ENCODE data around the gene IER3.
"Not testable (repeated sequence)": the region's sequence is repeated elsewhere in the genome, so short reads cannot be mapped to it uniquely, and the experiment has no call there.

IER3 gene

DNA sequence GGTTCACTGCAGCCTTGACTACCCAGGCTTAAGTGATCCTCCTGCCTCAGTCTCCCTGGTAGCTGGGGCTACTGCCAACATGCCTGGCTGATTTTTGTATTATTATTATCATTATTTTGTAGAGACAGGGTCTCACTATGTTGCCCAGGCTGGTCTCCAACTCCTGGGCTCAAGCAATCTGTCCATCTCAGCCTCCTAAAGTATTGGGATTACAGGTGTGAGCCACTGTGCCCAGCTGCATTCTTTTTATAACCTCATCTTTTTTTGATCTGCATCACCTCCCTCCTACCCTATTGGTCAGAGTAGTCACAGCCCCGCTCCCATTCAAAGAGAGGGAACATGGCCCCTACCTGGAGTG, 23.6 kb upstream of the IER3 start:
- DNase-seq (ENCODE audit: low spot score): no peak
- TF ChIP-seq, protein P1, sequence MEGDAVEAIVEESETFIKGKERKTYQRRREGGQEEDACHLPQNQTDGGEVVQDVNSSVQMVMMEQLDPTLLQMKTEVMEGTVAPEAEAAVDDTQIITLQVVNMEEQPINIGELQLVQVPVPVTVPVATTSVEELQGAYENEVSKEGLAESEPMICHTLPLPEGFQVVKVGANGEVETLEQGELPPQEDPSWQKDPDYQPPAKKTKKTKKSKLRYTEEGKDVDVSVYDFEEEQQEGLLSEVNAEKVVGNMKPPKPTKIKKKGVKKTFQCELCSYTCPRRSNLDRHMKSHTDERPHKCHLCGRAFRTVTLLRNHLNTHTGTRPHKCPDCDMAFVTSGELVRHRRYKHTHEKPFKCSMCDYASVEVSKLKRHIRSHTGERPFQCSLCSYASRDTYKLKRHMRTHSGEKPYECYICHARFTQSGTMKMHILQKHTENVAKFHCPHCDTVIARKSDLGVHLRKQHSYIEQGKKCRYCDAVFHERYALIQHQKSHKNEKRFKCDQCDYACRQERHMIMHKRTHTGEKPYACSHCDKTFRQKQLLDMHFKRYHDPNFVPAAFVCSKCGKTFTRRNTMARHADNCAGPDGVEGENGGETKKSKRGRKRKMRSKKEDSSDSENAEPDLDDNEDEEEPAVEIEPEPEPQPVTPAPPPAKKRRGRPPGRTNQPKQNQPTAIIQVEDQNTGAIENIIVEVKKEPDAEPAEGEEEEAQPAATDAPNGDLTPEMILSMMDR (IDR thresholded peaks at IDR 0.05; ENCODE audit: extremely low read depth, missing control alignments): no peak

DNA sequence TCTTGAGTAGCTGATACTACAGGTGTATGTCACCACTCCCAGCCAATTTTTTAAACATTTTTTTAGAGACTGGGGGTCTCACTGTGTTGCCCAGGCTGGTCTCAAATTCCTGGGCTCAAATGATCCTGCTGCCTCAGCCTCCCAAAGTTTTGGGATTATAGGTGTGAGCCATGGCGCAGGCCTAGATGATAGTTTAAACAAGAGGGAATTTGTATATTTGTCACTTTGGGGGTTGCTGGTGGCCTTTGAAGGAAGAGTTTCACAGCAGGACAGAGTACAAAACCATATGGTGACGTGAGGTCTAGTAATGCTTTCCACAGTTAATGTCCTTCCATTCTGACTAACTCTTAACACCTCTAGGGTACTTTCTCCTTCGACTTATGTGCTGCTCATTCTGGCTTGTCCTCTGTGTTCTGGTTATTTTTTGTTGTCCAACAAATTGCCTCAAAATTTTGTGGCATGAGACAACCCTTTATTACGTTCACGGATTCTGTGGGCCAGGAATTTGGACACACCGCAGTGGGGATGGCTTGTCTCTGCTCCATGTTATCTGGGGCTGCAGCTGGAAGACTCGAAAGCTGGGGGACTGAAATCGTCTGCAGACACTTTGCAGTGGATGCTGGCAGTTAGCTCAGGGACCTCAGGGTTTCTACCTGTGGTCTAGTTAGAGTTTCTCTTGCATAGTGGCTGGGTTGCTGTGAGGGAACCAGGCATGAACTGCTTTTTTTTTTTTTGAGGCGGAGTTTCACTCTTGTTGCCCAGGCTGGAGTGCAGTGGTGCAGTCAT, 23.0 kb upstream of the IER3 start:
- peak; percentile 70 for DNase-seq (ENCODE audit: low spot score)

DNA sequence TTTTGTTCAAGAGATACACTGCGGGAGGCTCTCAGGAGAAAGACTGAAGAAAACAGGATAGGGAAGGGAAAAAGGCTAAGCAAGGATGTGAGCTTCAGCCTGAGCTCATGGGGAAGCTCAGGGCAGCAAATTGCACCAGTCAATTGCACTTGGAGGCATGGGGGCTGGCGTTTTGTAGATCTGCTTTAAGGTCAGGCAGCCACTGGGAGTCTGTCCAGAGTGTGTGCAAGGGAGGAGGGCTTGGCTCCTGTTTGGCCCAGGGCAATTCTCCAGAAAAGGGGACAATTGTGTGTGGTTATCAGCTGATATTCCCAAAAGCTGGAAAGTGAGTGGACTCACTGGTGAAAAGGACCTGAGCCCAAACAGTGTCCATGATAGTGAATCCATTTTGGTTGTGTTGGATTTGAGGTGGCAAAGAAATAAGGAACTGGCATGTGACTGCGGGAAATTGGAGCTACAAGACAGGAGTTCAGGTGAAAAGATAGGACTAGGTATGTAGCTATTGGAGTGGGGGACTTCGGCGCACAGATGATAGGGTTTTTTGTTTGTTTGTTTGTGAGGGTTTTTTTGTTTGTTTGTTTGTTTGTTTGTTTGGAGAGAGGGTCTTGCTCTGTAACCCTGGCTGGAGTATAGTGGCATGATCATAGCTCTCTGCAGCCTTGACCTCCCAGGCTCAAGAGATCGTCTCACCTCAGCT, 22.3 kb upstream of the IER3 start:
- TF ChIP-seq, protein P1 (IDR thresholded peaks at IDR 0.05; ENCODE audit: extremely low read depth, missing control alignments): no peak

More for the DNA sequence above, 23.0 kb upstream of the IER3 start:
- TF ChIP-seq, protein P1 (IDR thresholded peaks at IDR 0.05; ENCODE audit: extremely low read depth, missing control alignments): no peak

DNA sequence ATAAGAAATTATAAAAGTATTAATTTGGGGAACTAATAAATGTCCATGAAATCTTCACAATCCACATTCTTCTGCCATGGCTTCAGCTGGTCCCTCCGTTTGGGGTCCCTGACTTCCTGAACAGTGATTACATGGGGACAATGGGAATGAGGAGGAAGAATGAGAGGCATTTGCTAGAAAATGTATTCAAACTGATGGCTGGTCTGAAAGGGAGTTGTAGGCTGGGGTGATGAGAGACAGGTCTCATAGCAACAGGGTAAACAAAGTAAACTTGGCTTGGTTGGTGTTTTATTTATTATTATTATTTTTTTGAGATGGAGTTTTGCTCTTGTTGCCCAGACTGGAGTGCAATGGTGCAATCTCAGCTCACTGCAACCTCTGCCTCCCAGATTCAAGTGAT, 21.1 kb upstream of the IER3 start:
- not testable (repeated sequence) for DNase-seq (ENCODE audit: low spot score)

More for the DNA sequence above, 22.3 kb upstream of the IER3 start:
- no peak for DNase-seq (ENCODE audit: low spot score)

DNA sequence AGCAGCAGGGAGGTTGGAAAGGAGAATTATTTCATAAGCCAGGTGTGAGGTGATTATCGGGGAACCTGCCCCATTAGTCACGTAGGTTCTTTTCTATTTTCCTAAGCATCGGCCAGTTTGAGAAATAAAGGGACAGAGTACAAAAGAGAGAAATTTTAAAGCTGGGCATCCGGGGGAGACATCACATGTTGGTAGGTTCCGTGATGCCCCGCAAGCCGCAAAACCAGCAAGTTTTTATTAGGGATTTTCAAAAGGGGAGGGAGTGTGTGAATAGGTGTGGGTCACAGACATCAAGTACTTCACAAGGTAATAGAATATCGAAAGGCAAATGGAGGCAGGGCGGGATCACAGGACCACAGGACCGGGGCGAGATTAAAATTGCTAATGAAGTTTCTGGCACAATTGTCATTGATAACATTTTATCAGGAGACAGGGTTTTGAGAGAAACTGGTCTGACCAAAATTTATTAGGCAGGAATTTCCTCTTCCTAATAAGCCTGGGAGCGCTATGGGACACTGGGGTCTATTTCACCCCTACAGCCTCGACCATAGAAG, 20.2 kb upstream of the IER3 start:
- not testable (repeated sequence) for DNase-seq (ENCODE audit: low spot score)

DNA sequence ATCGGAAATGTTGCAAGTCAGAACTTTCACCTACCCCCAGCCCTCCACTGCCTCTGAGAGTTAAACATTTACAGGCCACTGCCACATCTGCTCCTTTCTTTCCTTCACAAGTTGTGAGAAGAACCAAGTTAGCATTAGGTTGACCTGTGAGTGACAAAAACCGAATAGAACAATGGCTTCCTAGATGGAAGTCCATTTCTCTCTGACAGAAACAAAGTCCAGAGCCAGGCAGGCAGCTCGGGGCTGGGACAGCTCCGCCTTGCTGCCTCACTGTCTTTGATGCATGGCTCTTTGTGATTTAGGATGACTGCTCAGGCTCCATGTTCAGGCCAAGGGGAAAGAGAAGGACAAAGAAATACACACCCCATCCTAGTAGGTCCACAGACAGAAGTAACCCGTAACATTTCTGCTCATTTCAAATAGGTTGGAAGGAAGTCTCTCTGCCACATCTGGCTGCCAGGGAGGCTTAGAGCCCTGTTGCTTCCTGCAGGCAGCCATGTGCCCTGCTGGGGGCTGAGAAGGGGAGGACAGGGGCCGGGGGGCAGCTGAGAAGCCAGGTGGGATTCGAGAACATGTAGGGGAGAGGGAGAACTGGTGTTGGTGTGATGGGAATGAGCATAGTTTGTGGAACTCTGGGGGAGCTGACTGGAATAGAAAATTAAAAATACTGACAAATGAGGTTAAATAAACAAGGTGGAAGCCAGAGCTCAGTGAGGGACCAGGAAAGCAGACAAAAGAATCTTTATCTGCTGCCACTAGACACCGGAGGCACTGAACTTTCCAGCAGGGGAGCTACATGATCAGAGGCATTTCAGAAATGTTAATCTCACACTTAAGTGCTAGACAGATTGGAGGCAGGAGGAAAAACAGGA, 19.5 kb upstream of the IER3 start:
- TF ChIP-seq, protein P1 (IDR thresholded peaks at IDR 0.05; ENCODE audit: extremely low read depth, missing control alignments): no peak
- no peak for DNase-seq (ENCODE audit: low spot score)

DNA sequence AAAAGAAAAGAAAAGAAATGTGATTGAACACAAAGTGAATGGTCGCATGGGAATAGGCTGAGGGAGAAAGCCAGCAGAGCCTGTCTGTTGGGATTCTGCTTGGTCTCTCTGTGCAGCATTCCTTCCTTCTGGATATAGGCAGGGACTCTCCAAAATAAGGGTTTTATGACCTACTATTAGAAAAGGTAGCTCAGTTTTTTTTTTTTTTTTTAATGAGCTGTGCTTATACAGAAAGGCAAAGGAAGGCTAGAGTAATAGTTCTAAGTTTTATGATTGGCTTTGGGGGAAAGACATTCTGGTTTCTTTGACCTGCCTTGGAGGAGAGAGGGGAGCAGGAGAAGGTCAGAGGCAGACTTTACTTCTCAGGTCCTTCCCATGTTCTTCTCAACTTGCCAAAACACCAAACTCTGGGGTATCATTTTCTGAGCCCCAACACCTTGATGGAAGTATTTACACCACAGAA, 18.8 kb upstream of the IER3 start:
- TF ChIP-seq, protein P1 (IDR thresholded peaks at IDR 0.05; ENCODE audit: extremely low read depth, missing control alignments): no peak
- no peak for DNase-seq (ENCODE audit: low spot score)

Data from GM20000 (cell line).